ENCODE measurements around the gene SPRR2D.
"Not testable (repeated sequence)": the region's sequence is repeated elsewhere in the genome, so short reads cannot be mapped to it uniquely, and the experiment has no call there.

The SPRR2D gene

GRCh38 chr1:153040950-153041631 is at the start of gene SPRR2D:
TSS of gene SPRR2D (minus strand) at chr1:153041120. CDS start at chr1:153040346, 774 bp downstream.
- Histone ChIP-seq H3K9ac (ENCODE audit: low read depth, low read length) (no peak within 1 kb of the TSS), H3K9me3 (ENCODE audit: control insufficient read depth, insufficient read depth, low read length) (no peaks in the 10 kb centered on the region), H3K4me1 (ENCODE audit: insufficient read depth, low read length) (no peaks in the 10 kb centered on the region), H3K36me3 (ENCODE audit: insufficient read depth, low read length) (no peaks in the 10 kb centered on the region)

GRCh38 chr1:153087652-153088051 is 46.7 kb upstream of the SPRR2D start:
- Histone ChIP-seq H3K9ac (ENCODE audit: low read depth, low read length) (no peak overlapping the region), H3K9me3 (ENCODE audit: control insufficient read depth, insufficient read depth, low read length) (no peaks in the 10 kb centered on the region), H3K4me1 (ENCODE audit: insufficient read depth, low read length) (no peaks in the 10 kb centered on the region), H3K36me3 (ENCODE audit: insufficient read depth, low read length) (no peaks in the 10 kb centered on the region)

- H3K9ac ChIP-seq (ENCODE audit: low read depth, low read length): no peak overlapping the region
- H3K9me3 ChIP-seq (ENCODE audit: control insufficient read depth, insufficient read depth, low read length): no peaks in the 10 kb centered on the region
- H3K4me1 ChIP-seq (ENCODE audit: insufficient read depth, low read length): no peaks in the 10 kb centered on the region
These were observed 40.8 kb upstream of the SPRR2D start for GRCh38 chr1:153081736-153082135.

GRCh38 chr1:153072806-153073726 is 32.1 kb upstream of the SPRR2D start:
- no peak overlapping the region for H3K9ac ChIP-seq (ENCODE audit: low read depth, low read length)
- H3K9me3 ChIP-seq (ENCODE audit: control insufficient read depth, insufficient read depth, low read length): no peaks in the 10 kb centered on the region
- H3K36me3 ChIP-seq (ENCODE audit: insufficient read depth, low read length): no peaks in the 10 kb centered on the region
- no peaks in the 10 kb centered on the region for H3K4me1 ChIP-seq (ENCODE audit: insufficient read depth, low read length)

More at GRCh38 chr1:153081736-153082135, 40.8 kb upstream of the SPRR2D start:
- H3K36me3 ChIP-seq (ENCODE audit: insufficient read depth, low read length): no peaks in the 10 kb centered on the region

- Histone ChIP-seq H3K4me1 (ENCODE audit: insufficient read depth, low read length) (no peaks in the 10 kb centered on the region), H3K36me3 (ENCODE audit: insufficient read depth, low read length) (no peaks in the 10 kb centered on the region), H3K9me3 (ENCODE audit: control insufficient read depth, insufficient read depth, low read length) (no peaks in the 10 kb centered on the region), H3K9ac (ENCODE audit: low read depth, low read length) (no peak within 1 kb of the TSS)
These were observed 30.6 kb upstream of the SPRR2D start, which contains the start of gene SPRR2B for GRCh38 chr1:153071511-153071910. TSS of gene SPRR2B (minus strand) at chr1:153071611. CDS start at chr1:153070839, 772 bp downstream.

- H3K4me1 ChIP-seq (ENCODE audit: insufficient read depth, low read length): no peaks in the 10 kb centered on the region
- H3K9me3 ChIP-seq (ENCODE audit: control insufficient read depth, insufficient read depth, low read length): no peaks in the 10 kb centered on the region
- H3K36me3 ChIP-seq (ENCODE audit: insufficient read depth, low read length): no peaks in the 10 kb centered on the region
- H3K9ac ChIP-seq (ENCODE audit: low read depth, low read length): no peak overlapping the region
These were observed 29.3 kb upstream of the SPRR2D start for GRCh38 chr1:153070243-153070642.

- H3K9ac ChIP-seq (ENCODE audit: low read depth, low read length): no peak overlapping the region
- no peaks in the 10 kb centered on the region for H3K36me3 ChIP-seq (ENCODE audit: insufficient read depth, low read length)
- H3K4me1 ChIP-seq (ENCODE audit: insufficient read depth, low read length): no peaks in the 10 kb centered on the region
- H3K9me3 ChIP-seq (ENCODE audit: control insufficient read depth, insufficient read depth, low read length): no peaks in the 10 kb centered on the region
These were observed 18.2 kb upstream of the SPRR2D start for GRCh38 chr1:153058826-153059784.

- Histone ChIP-seq H3K9ac (ENCODE audit: low read depth, low read length) (no peak overlapping the region), H3K9me3 (ENCODE audit: control insufficient read depth, insufficient read depth, low read length) (no peaks in the 10 kb centered on the region), H3K36me3 (ENCODE audit: insufficient read depth, low read length) (no peaks in the 10 kb centered on the region), H3K4me1 (ENCODE audit: insufficient read depth, low read length) (no peaks in the 10 kb centered on the region)
These were observed 17.2 kb upstream of the SPRR2D start for GRCh38 chr1:153058154-153058553.

GRCh38 chr1:153057375-153057774 is 16.5 kb upstream of the SPRR2D start, which contains the start of gene SPRR2A:
TSS of gene SPRR2A (minus strand) at chr1:153057512. CDS start at chr1:153056735, 777 bp downstream.
- H3K4me1 ChIP-seq (ENCODE audit: insufficient read depth, low read length): no peaks in the 10 kb centered on the region
- no peak within 1 kb of the TSS for H3K9ac ChIP-seq (ENCODE audit: low read depth, low read length)
- no peaks in the 10 kb centered on the region for H3K36me3 ChIP-seq (ENCODE audit: insufficient read depth, low read length)

GRCh38 chr1:153056111-153056510 is 15.2 kb upstream of the SPRR2D start:
- not testable (repeated sequence) for H3K9me3 ChIP-seq (ENCODE audit: control insufficient read depth, insufficient read depth, low read length); H3K4me1 ChIP-seq (ENCODE audit: insufficient read depth, low read length); H3K9ac ChIP-seq (ENCODE audit: low read depth, low read length); H3K36me3 ChIP-seq (ENCODE audit: insufficient read depth, low read length)

More at GRCh38 chr1:153057375-153057774, 16.5 kb upstream of the SPRR2D start, which contains the start of gene SPRR2A:
- no peaks in the 10 kb centered on the region for H3K9me3 ChIP-seq (ENCODE audit: control insufficient read depth, insufficient read depth, low read length)

GRCh38 chr1:153049211-153049610 is 8.3 kb upstream of the SPRR2D start:
- Histone ChIP-seq H3K9me3 (ENCODE audit: control insufficient read depth, insufficient read depth, low read length) (no peaks in the 10 kb centered on the region), H3K4me1 (ENCODE audit: insufficient read depth, low read length) (no peaks in the 10 kb centered on the region), H3K36me3 (ENCODE audit: insufficient read depth, low read length) (no peaks in the 10 kb centered on the region), H3K9ac (ENCODE audit: low read depth, low read length) (no peak overlapping the region)

- H3K9me3 ChIP-seq (ENCODE audit: control insufficient read depth, insufficient read depth, low read length): no peaks in the 10 kb centered on the region
- no peak overlapping the region for H3K9ac ChIP-seq (ENCODE audit: low read depth, low read length)
- H3K36me3 ChIP-seq (ENCODE audit: insufficient read depth, low read length): no peaks in the 10 kb centered on the region
- H3K4me1 ChIP-seq (ENCODE audit: insufficient read depth, low read length): no peaks in the 10 kb centered on the region
These were observed 5.7 kb downstream of the SPRR2D start for GRCh38 chr1:153035211-153035610.

GRCh38 chr1:153032677-153033308 is 8.1 kb downstream of the SPRR2D start:
- H3K4me1 ChIP-seq (ENCODE audit: insufficient read depth, low read length): no peaks in the 10 kb centered on the region
- no peak overlapping the region for H3K9ac ChIP-seq (ENCODE audit: low read depth, low read length)
- no peaks in the 10 kb centered on the region for H3K9me3 ChIP-seq (ENCODE audit: control insufficient read depth, insufficient read depth, low read length)
- no peaks in the 10 kb centered on the region for H3K36me3 ChIP-seq (ENCODE audit: insufficient read depth, low read length)
